ENCODE measurements around the gene ZBTB3. TPM values are rescaled to one million over a fixed set of nuclear protein-coding genes. Genes with fewer than 3 reads are reported as not detected.
"Not testable (repeated sequence)": the region's sequence is repeated elsewhere in the genome, so short reads cannot be mapped to it uniquely, and the experiment has no call there.

Gene ZBTB3
- polyA plus RNA-seq, 1 experiment = 3.7 TPM

DNA sequence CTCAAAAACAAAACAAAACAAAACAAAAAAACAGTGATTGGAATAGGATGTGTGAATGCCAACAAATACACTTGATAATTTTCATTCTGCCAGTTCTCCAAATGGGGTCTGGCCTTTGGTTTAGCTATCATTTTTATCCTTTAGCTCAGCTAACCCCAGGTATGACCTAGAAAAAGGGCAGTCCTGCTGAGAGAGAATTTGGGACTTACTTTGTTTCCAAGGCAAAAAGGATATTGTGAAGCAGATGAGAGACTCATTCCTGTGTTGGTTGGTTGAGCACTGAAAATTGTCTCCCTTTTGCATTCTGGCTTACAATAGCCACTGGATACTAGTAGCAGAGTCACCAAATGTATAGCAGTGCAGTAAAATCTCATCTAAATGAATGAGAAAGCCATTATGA, 16.8 kb downstream of the ZBTB3 start:
- Histone ChIP-seq H3K9me3 (ENCODE audit: control insufficient read depth, insufficient read depth, low read length) (no peaks in the 10 kb centered on the region), H3K27me3 (ENCODE audit: control insufficient read depth, insufficient read depth, low read length) (no peaks in the 10 kb centered on the region), H3K27ac (ENCODE audit: low read depth, low read length) (no peak overlapping the region), H3K4me3 (ENCODE audit: low read depth, low read length) (no peak overlapping the region)
- no peak for TF ChIP-seq CTCF (IDR thresholded peaks at IDR 0.05; ENCODE audit: low read depth, low read length)
- DNase-seq (ENCODE audit: low read depth, low spot score) = no peak
- POLR2A ChIA-PET = interaction anchor here (1.2 kb wide), 1 partner anchor 56 kb away, joined by 5 read pairs; no protein-coding TSS in a partner anchor
- CTCF ChIA-PET = interaction anchor here (0.6 kb wide), 1 partner anchor 34 kb away, joined by 3 read pairs; the partner anchor contains the start of gene TAF6L

- H3K9me3 ChIP-seq (ENCODE audit: control insufficient read depth, insufficient read depth, low read length) = no peaks in the 10 kb centered on the region
- TF ChIP-seq CTCF (IDR thresholded peaks at IDR 0.05; ENCODE audit: low read depth, low read length) = 0 out of 2 replicates have a peak, but pooled peaks have one; percentile 14
- ChIA-PET POLR2A (no interaction called here), CTCF (no interaction called here)
- DNase-seq (ENCODE audit: low read depth, low spot score) = no peak
- H3K27me3 ChIP-seq (ENCODE audit: control insufficient read depth, insufficient read depth, low read length) = no peaks in the 10 kb centered on the region
- H3K27ac ChIP-seq (ENCODE audit: low read depth, low read length) = no peak overlapping the region
- H3K4me3 ChIP-seq (ENCODE audit: low read depth, low read length) = no peak overlapping the region
Measured at GRCh38 chr11:62732830-62733229, 21.1 kb downstream of the ZBTB3 start.

DNA sequence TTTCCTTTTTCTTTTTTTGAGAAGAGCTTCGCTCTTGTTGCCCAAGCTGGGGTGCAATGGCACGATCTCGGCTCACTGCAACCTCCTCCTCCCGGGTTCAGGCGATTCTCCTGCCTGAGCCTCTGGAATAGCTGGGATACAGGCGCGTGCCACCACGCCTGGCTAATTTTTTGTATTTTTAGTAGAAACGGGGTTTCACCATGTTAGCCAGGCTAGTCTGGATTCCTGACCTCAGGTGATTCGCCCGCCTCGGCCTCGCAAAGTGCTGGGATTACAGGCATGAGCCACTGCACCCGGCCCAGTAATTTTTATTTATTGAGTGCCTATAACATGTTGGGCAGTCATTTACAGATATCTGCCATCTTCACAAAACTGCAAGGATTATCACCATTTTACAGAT, 23.9 kb downstream of the ZBTB3 start:
- ChIA-PET CTCF (interaction anchor here (0.6 to 1.5 kb wide), 2 partner anchors 24 to 336 kb away, joined by 3 to 8 read pairs; partner anchors contain the start of gene ZBTB3), POLR2A (interaction anchor here (0.6 to 3.7 kb wide), 5 partner anchors 24 to 110 kb away, joined by 4 to 41 read pairs (median 7); partner anchors contain the start of genes LBHD1, LRRN4CL, UQCC3 and WDR74)
- DNase-seq (ENCODE audit: low read depth, low spot score); H3K27ac ChIP-seq (ENCODE audit: low read depth, low read length); H3K27me3 ChIP-seq (ENCODE audit: control insufficient read depth, insufficient read depth, low read length); H3K9me3 ChIP-seq (ENCODE audit: control insufficient read depth, insufficient read depth, low read length): not testable (repeated sequence)
- H3K4me3 ChIP-seq (ENCODE audit: low read depth, low read length) = peak overlapping the region; percentile 99

DNA sequence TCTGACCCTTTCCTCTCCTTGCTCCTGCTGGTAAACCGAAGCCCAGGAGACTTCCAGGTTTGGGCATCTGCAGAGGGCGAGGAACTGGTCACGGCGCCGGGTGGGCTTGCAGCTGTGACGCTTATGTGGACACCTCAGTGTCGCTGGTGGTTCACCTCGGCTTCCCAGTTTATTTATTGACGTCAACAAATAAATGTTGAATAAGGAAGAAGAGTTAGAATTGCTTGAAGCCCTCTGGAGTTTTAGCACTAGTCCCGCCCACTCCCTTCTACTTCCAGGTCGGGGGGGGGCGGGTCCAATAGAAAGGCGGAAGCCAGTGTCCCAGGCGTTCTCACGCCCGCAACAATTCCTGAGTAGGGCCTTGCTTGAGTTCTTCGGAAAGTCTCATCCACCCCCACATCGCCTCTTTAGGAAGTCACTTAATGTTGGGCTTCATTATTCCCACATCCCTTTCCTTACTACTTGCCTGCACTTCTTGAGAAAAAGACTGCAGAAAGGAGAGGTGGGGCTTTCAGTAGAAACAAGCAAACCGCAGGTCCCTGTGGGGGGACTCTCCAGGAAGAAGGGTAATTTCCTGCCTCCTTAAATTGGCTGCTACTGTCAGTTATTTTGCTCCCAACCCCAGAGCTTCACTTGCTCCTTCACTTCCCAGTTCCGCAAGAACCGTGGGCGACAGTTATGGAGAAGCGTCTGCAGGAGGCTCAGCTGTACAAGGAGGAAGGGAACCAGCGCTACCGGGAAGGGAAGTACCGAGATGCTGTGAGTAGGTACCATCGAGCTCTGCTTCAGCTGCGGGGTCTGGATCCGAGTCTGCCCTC, 25.6 kb downstream of the ZBTB3 start, which contains the start of gene TTC9C:
TTC9C (plus strand) TSS at position 316 of the 818 bp plus-strand sequence; CDS start at position 679, 363 bp downstream.
- ChIA-PET POLR2A (interaction anchor here (0.6 to 3.7 kb wide), 12 partner anchors 22 to 1110 kb away, joined by 3 to 41 read pairs (median 6); partner anchors contain the start of genes C11orf98, CSKMT, INTS5 and STX5), CTCF (interaction anchor here (1.1 to 1.4 kb wide), 3 partner anchors 23 to 58 kb away, joined by 3 to 5 read pairs (median 3); partner anchors contain the start of gene POLR2G)
- Histone ChIP-seq H3K27me3 (ENCODE audit: control insufficient read depth, insufficient read depth, low read length) (no peaks in the 10 kb centered on the region), H3K9me3 (ENCODE audit: control insufficient read depth, insufficient read depth, low read length) (no peaks in the 10 kb centered on the region; the same call in 1 of the 2 replicates), H3K4me3 (ENCODE audit: low read depth, low read length) (peak within 1 kb of the TSS; percentile 99), H3K27ac (ENCODE audit: low read depth, low read length) (peak within 1 kb of the TSS; percentile 98)
- peak; percentile 59 for DNase-seq (ENCODE audit: low read depth, low spot score)
- no peak for TF ChIP-seq CTCF (IDR thresholded peaks at IDR 0.05; ENCODE audit: low read depth, low read length)

- no peaks in the 10 kb centered on the region; the same call in 1 of the 2 replicates for H3K9me3 ChIP-seq (ENCODE audit: control insufficient read depth, insufficient read depth, low read length)
- CTCF ChIA-PET = interaction anchor here (0.5 to 1.8 kb wide), 3 partner anchors 22 to 59 kb away, joined by 3 to 5 read pairs (median 3); no protein-coding TSS in a partner anchor
- no peak for TF ChIP-seq CTCF (IDR thresholded peaks at IDR 0.05; ENCODE audit: low read depth, low read length)
- peak overlapping the region; percentile 98 for H3K27ac ChIP-seq (ENCODE audit: low read depth, low read length)
- POLR2A ChIA-PET = interaction anchor here (0.6 to 3.7 kb wide), 28 partner anchors 11 to 1627 kb away, joined by 3 to 41 read pairs (median 5); partner anchors contain the start of genes C11orf98, CSKMT, EEF1G and INTS5
- DNase-seq (ENCODE audit: low read depth, low spot score) = peak; percentile 92
- peak overlapping the region; percentile 99 for H3K4me3 ChIP-seq (ENCODE audit: low read depth, low read length)
- H3K27me3 ChIP-seq (ENCODE audit: control insufficient read depth, insufficient read depth, low read length) = no peaks in the 10 kb centered on the region
Measured at GRCh38 chr11:62727872-62728170, 26.1 kb downstream of the ZBTB3 start.

Data from AG04450 (cell line).